ENCODE results near the gene C14orf180.

The C14orf180 gene

GRCh38 chr14:104562606-104563005, 17.0 kb upstream of the C14orf180 start:
- Histone ChIP-seq H3K4me1 (ENCODE audit: control insufficient read depth in 2 of 2, insufficient read depth in 2 of 2, low read length in 2 of 2) (no peaks in the 10 kb centered on the region), H3K9ac (ENCODE audit: low read depth in 1 of 2, low read length in 2 of 2) (no peak overlapping the region), H3K4me3 (ENCODE audit: low read length in 2 of 2) (no peak overlapping the region), H3K27me3 (ENCODE audit: control insufficient read depth in 2 of 2, insufficient read depth in 2 of 2, low read length in 2 of 2) (peaks cover 9 to 10% of the 10 kb centered on the region in 2 donors), H3K36me3 (ENCODE audit: control insufficient read depth in 2 of 2, insufficient read depth in 2 of 2, low read length in 2 of 2) (no peaks in the 10 kb centered on the region), H3K27ac (ENCODE audit: low read depth in 2 of 2, low read length in 2 of 2) (no peak overlapping the region), H3K9me3 (ENCODE audit: control insufficient read depth in 2 of 2, low read length in 2 of 2) (no peaks in the 10 kb centered on the region)

- Histone ChIP-seq H3K36me3 (ENCODE audit: control insufficient read depth in 2 of 2, insufficient read depth in 2 of 2, low read length in 2 of 2) (no peaks in the 10 kb centered on the region), H3K9ac (ENCODE audit: low read depth in 1 of 2, low read length in 2 of 2) (no peak overlapping the region), H3K27me3 (ENCODE audit: control insufficient read depth in 2 of 2, insufficient read depth in 2 of 2, low read length in 2 of 2) (peaks cover 9 to 10% of the 10 kb centered on the region in 2 donors), H3K4me1 (ENCODE audit: control insufficient read depth in 2 of 2, insufficient read depth in 2 of 2, low read length in 2 of 2) (no peaks in the 10 kb centered on the region), H3K27ac (ENCODE audit: low read depth in 2 of 2, low read length in 2 of 2) (no peak overlapping the region), H3K4me3 (ENCODE audit: low read length in 2 of 2) (no peak overlapping the region), H3K9me3 (ENCODE audit: control insufficient read depth in 2 of 2, low read length in 2 of 2) (no peaks in the 10 kb centered on the region)
These were observed 16.3 kb upstream of the C14orf180 start for GRCh38 chr14:104563191-104563741.

- Histone ChIP-seq H3K9ac (ENCODE audit: low read depth in 1 of 2, low read length in 2 of 2) (no peak overlapping the region), H3K4me3 (ENCODE audit: low read length in 2 of 2) (no peak overlapping the region), H3K36me3 (ENCODE audit: control insufficient read depth in 2 of 2, insufficient read depth in 2 of 2, low read length in 2 of 2) (no peaks in the 10 kb centered on the region), H3K27me3 (ENCODE audit: control insufficient read depth in 2 of 2, insufficient read depth in 2 of 2, low read length in 2 of 2) (peaks cover 9 to 10% of the 10 kb centered on the region in 2 donors), H3K27ac (ENCODE audit: low read depth in 2 of 2, low read length in 2 of 2) (no peak overlapping the region), H3K4me1 (ENCODE audit: control insufficient read depth in 2 of 2, insufficient read depth in 2 of 2, low read length in 2 of 2) (no peaks in the 10 kb centered on the region), H3K9me3 (ENCODE audit: control insufficient read depth in 2 of 2, low read length in 2 of 2) (no peaks in the 10 kb centered on the region)
These were observed 15.6 kb upstream of the C14orf180 start for GRCh38 chr14:104563742-104564615.

- H3K4me1 ChIP-seq (ENCODE audit: control insufficient read depth in 2 of 2, insufficient read depth in 2 of 2, low read length in 2 of 2) = no peaks in the 10 kb centered on the region
- no peaks in the 10 kb centered on the region for H3K9me3 ChIP-seq (ENCODE audit: control insufficient read depth in 2 of 2, low read length in 2 of 2)
- no peak overlapping the region for H3K9ac ChIP-seq (ENCODE audit: low read depth in 1 of 2, low read length in 2 of 2)
- H3K27ac ChIP-seq (ENCODE audit: low read depth in 2 of 2, low read length in 2 of 2) = no peak overlapping the region
- H3K4me3 ChIP-seq (ENCODE audit: low read length in 2 of 2) = no peak overlapping the region
- no peaks in the 10 kb centered on the region for H3K36me3 ChIP-seq (ENCODE audit: control insufficient read depth in 2 of 2, insufficient read depth in 2 of 2, low read length in 2 of 2)
- H3K27me3 ChIP-seq (ENCODE audit: control insufficient read depth in 2 of 2, insufficient read depth in 2 of 2, low read length in 2 of 2) = peaks cover 9 to 10% of the 10 kb centered on the region in 2 donors
These were observed 14.6 kb upstream of the C14orf180 start for GRCh38 chr14:104564744-104565679.

- no peaks in the 10 kb centered on the region for H3K36me3 ChIP-seq (ENCODE audit: control insufficient read depth in 2 of 2, insufficient read depth in 2 of 2, low read length in 2 of 2)
- H3K27me3 ChIP-seq (ENCODE audit: control insufficient read depth in 2 of 2, insufficient read depth in 2 of 2, low read length in 2 of 2) = peaks cover 8 to 9% of the 10 kb centered on the region in 2 donors
- no peak overlapping the region for H3K9ac ChIP-seq (ENCODE audit: low read depth in 1 of 2, low read length in 2 of 2)
- no peak overlapping the region for H3K4me3 ChIP-seq (ENCODE audit: low read length in 2 of 2)
- H3K9me3 ChIP-seq (ENCODE audit: control insufficient read depth in 2 of 2, low read length in 2 of 2) = no peaks in the 10 kb centered on the region
- no peak overlapping the region for H3K27ac ChIP-seq (ENCODE audit: low read depth in 2 of 2, low read length in 2 of 2)
- no peaks in the 10 kb centered on the region for H3K4me1 ChIP-seq (ENCODE audit: control insufficient read depth in 2 of 2, insufficient read depth in 2 of 2, low read length in 2 of 2)
These were observed 12.2 kb upstream of the C14orf180 start for GRCh38 chr14:104567141-104567956.

- Histone ChIP-seq H3K4me1 (ENCODE audit: control insufficient read depth in 2 of 2, insufficient read depth in 2 of 2, low read length in 2 of 2) (no peaks in the 10 kb centered on the region), H3K9me3 (ENCODE audit: control insufficient read depth in 2 of 2, low read length in 2 of 2) (no peaks in the 10 kb centered on the region), H3K36me3 (ENCODE audit: control insufficient read depth in 2 of 2, insufficient read depth in 2 of 2, low read length in 2 of 2) (no peaks in the 10 kb centered on the region), H3K27ac (ENCODE audit: low read depth in 2 of 2, low read length in 2 of 2) (no peak overlapping the region), H3K27me3 (ENCODE audit: control insufficient read depth in 2 of 2, insufficient read depth in 2 of 2, low read length in 2 of 2) (peaks cover 8 to 9% of the 10 kb centered on the region in 2 donors), H3K4me3 (ENCODE audit: low read length in 2 of 2) (no peak overlapping the region), H3K9ac (ENCODE audit: low read depth in 1 of 2, low read length in 2 of 2) (no peak overlapping the region)
These were observed 11.7 kb upstream of the C14orf180 start for GRCh38 chr14:104567957-104568225.

GRCh38 chr14:104568620-104569019, 10.9 kb upstream of the C14orf180 start:
- H3K36me3 ChIP-seq (ENCODE audit: control insufficient read depth in 2 of 2, insufficient read depth in 2 of 2, low read length in 2 of 2) = no peaks in the 10 kb centered on the region
- peaks cover 8 to 9% of the 10 kb centered on the region in 2 donors for H3K27me3 ChIP-seq (ENCODE audit: control insufficient read depth in 2 of 2, insufficient read depth in 2 of 2, low read length in 2 of 2)
- H3K9ac ChIP-seq (ENCODE audit: low read depth in 1 of 2, low read length in 2 of 2) = no peak overlapping the region
- H3K4me1 ChIP-seq (ENCODE audit: control insufficient read depth in 2 of 2, insufficient read depth in 2 of 2, low read length in 2 of 2) = no peaks in the 10 kb centered on the region
- no peak overlapping the region for H3K27ac ChIP-seq (ENCODE audit: low read depth in 2 of 2, low read length in 2 of 2)
- H3K4me3 ChIP-seq (ENCODE audit: low read length in 2 of 2) = no peak overlapping the region
- H3K9me3 ChIP-seq (ENCODE audit: control insufficient read depth in 2 of 2, low read length in 2 of 2) = no peaks in the 10 kb centered on the region

- Histone ChIP-seq H3K27me3 (ENCODE audit: control insufficient read depth in 2 of 2, insufficient read depth in 2 of 2, low read length in 2 of 2) (peaks cover 8% of the 10 kb centered on the region in 2 donors), H3K9me3 (ENCODE audit: control insufficient read depth in 2 of 2, low read length in 2 of 2) (no peaks in the 10 kb centered on the region), H3K4me3 (ENCODE audit: low read length in 2 of 2) (no peak overlapping the region), H3K36me3 (ENCODE audit: control insufficient read depth in 2 of 2, insufficient read depth in 2 of 2, low read length in 2 of 2) (no peaks in the 10 kb centered on the region), H3K4me1 (ENCODE audit: control insufficient read depth in 2 of 2, insufficient read depth in 2 of 2, low read length in 2 of 2) (no peaks in the 10 kb centered on the region), H3K27ac (ENCODE audit: low read depth in 2 of 2, low read length in 2 of 2) (no peak overlapping the region), H3K9ac (ENCODE audit: low read depth in 1 of 2, low read length in 2 of 2) (no peak overlapping the region)
These were observed 10.1 kb upstream of the C14orf180 start for GRCh38 chr14:104569435-104569834.

- Histone ChIP-seq H3K36me3 (ENCODE audit: control insufficient read depth in 2 of 2, insufficient read depth in 2 of 2, low read length in 2 of 2) (no peaks in the 10 kb centered on the region), H3K27me3 (ENCODE audit: control insufficient read depth in 2 of 2, insufficient read depth in 2 of 2, low read length in 2 of 2) (no peaks in the 10 kb centered on the region), H3K4me3 (ENCODE audit: low read length in 2 of 2) (no peak overlapping the region), H3K9me3 (ENCODE audit: control insufficient read depth in 2 of 2, low read length in 2 of 2) (no peaks in the 10 kb centered on the region), H3K27ac (ENCODE audit: low read depth in 2 of 2, low read length in 2 of 2) (no peak overlapping the region), H3K4me1 (ENCODE audit: control insufficient read depth in 2 of 2, insufficient read depth in 2 of 2, low read length in 2 of 2) (peaks cover 3 to 4% of the 10 kb centered on the region in 2 donors), H3K9ac (ENCODE audit: low read depth in 1 of 2, low read length in 2 of 2) (no peak overlapping the region)
These were observed 8.3 kb upstream of the C14orf180 start for GRCh38 chr14:104571246-104571645.

Measured in mucosa of rectum (tissue), 2 donors.